Activated CD4-positive, alpha-beta memory T cell treated with anti-CD3 and anti-CD28 coated beads for 36 hours (primary cell): ENCODE results near the gene GRID2. TPM values are rescaled to one million over a fixed set of nuclear protein-coding genes. Genes with fewer than 3 reads are reported as not detected.
"Not testable (repeated sequence)": the region's sequence is repeated elsewhere in the genome, so short reads cannot be mapped to it uniquely, and the experiment has no call there.

ENCODE experiments used
- CTCF ChIA-PET: fragments of 350-600 bp; sonication (Branson Sonifier 250); formaldehyde crosslinking; loops from one replicate; lab custom pipeline; 2021; ENCODE audit warnings: antibody characterized with exemption, inconsistent platforms; lab: Charles Lee
- POLR2A ChIA-PET: fragments of 350-600 bp; sonication (Branson Sonifier 250); formaldehyde crosslinking; loops from one replicate; lab custom pipeline; 2021; ENCODE audit warnings: antibody characterized with exemption; lab: Charles Lee
- DNase-seq: peaks from one replicate; pipeline ENCODE4 v3.0.0-alpha.2; 2020
- H3K27ac Mint-ChIP-seq: one replicate; pipeline ENCODE4 v1.8.0; 2021; ENCODE audit warnings: mixed read lengths
- H3K27me3 Mint-ChIP-seq: one replicate; pipeline ENCODE4 v1.8.0; 2021; ENCODE audit warnings: mixed read lengths
- H3K36me3 Mint-ChIP-seq: one replicate; pipeline ENCODE4 v1.8.0; 2021; ENCODE audit warnings: mixed read lengths
- H3K4me1 Mint-ChIP-seq: one replicate; pipeline ENCODE4 v1.8.0; 2021; ENCODE audit warnings: low read depth, mixed read lengths
- H3K4me3 Mint-ChIP-seq: one replicate; pipeline ENCODE4 v1.8.0; 2021; ENCODE audit warnings: mild to moderate bottlenecking, mixed read lengths
- H3K9me3 Mint-ChIP-seq: one replicate; pipeline ENCODE4 v1.8.0; 2021; ENCODE audit warnings: mixed read lengths
- intact Hi-C: fragments of 100-400 bp; cut with micrococcal nuclease; formaldehyde crosslinking; loops from one replicate; pipeline ENCODE4 v1.15.1; 2023
- total RNA-seq, 2 experiments: library from RNA; stranded (reverse); gene quantifications; one replicate each; pipeline ENCODE4 v1.2.3, GENCODE V29; 2021

GRID2 gene
- total RNA-seq, 2 experiments from 2014 or later = not detected

- Mint-ChIP-seq H3K27ac (no peak overlapping the region), H3K36me3 (no peaks in the 10 kb centered on the region), H3K4me1 (no peaks in the 10 kb centered on the region), H3K27me3 (no peaks in the 10 kb centered on the region), H3K9me3 (peaks cover 4% of the 10 kb centered on the region), H3K4me3 (no peak overlapping the region)
- ChIA-PET POLR2A (no interaction called here), CTCF (no interaction called here)
- intact Hi-C loops = no loop called here
- DNase-seq = no peak
These were observed 78.4 kb downstream of the GRID2 start for GRCh38 chr4:92382128-92382527.

DNA sequence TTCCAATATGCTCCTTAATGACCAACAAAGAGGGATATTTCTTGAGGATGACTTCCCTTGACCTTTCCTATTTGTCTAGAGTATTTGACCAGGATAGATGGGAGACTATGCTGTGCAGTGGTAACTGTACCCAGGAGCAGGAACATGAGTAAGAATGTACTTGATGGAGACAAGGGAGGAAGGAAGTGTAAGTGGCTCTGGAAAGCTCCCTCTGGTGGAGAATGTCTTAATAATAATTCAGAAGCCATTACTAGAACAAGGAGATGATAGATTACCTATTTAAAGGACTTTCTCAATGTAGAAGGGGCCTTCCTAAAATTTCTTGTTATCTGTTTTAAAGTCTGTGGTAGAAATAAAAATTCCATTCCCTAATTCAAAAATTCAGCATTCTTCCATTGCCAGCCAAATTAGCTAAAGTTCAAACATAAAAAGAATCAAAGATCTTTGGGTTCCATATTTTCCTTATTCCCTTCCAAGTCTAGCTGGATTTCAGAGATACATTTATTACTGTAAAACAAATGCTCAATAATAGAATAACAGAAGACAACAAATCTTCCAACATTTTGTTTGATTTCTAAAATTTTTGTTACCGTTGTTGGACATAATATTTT lies 83.8 kb downstream of the GRID2 start:
- intact Hi-C loops = loop anchor here (5.0 kb wide), 1 partner anchor 1970 kb away; no protein-coding TSS in a partner anchor
- peaks cover 3% of the 10 kb centered on the region for H3K9me3 Mint-ChIP-seq
- H3K4me3 Mint-ChIP-seq = no peak overlapping the region
- POLR2A ChIA-PET = no interaction called here
- H3K27me3 Mint-ChIP-seq = no peaks in the 10 kb centered on the region
- H3K36me3 Mint-ChIP-seq = no peaks in the 10 kb centered on the region
- DNase-seq = no peak
- H3K27ac Mint-ChIP-seq = no peak overlapping the region
- no peaks in the 10 kb centered on the region for H3K4me1 Mint-ChIP-seq
- CTCF ChIA-PET = interaction anchor here (0.8 to 1.6 kb wide), 2 partner anchors 1967 to 1968 kb away, joined by 3 read pairs; no protein-coding TSS in a partner anchor

- intact Hi-C loops = no loop called here
- no peak overlapping the region for H3K4me3 Mint-ChIP-seq
- no peaks in the 10 kb centered on the region for H3K4me1 Mint-ChIP-seq
- no peaks in the 10 kb centered on the region for H3K36me3 Mint-ChIP-seq
- CTCF ChIA-PET = no interaction called here
- POLR2A ChIA-PET = no interaction called here
- no peak overlapping the region for H3K27ac Mint-ChIP-seq
- DNase-seq = no peak
- H3K27me3 Mint-ChIP-seq = no peaks in the 10 kb centered on the region
- H3K9me3 Mint-ChIP-seq = peaks cover 2% of the 10 kb centered on the region
These were observed 95.3 kb downstream of the GRID2 start for GRCh38 chr4:92399032-92399431.

- CTCF ChIA-PET, H3K4me1 Mint-ChIP-seq, DNase-seq, H3K27me3 Mint-ChIP-seq, POLR2A ChIA-PET, H3K36me3 Mint-ChIP-seq, H3K4me3 Mint-ChIP-seq, H3K27ac Mint-ChIP-seq, intact Hi-C loops, H3K9me3 Mint-ChIP-seq: not testable (repeated sequence)
These were observed 99.8 kb downstream of the GRID2 start for GRCh38 chr4:92403525-92403924.

DNA sequence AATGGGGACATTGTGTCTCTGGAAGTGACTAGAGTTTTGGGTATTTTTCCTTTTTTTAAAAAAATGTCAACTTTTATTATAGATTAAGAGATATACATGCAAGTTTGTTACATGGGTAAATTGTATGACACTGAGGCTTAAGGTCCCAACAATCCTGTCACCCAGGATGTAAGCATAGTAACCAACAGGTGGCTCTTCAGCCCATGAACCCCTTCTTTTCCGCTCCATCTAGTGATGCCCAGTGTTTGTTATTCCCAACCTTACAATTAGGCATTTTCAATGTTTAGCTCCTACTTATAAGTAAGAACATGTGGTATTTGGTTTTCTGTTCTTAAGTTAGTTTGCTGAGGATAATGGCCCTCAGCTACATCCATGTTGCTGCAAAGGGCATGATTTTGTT lies 102.7 kb downstream of the GRID2 start:
- Mint-ChIP-seq H3K27ac (no peak overlapping the region), H3K36me3 (no peaks in the 10 kb centered on the region), H3K4me1 (no peaks in the 10 kb centered on the region), H3K9me3 (peaks cover 8% of the 10 kb centered on the region), H3K4me3 (no peak overlapping the region), H3K27me3 (no peaks in the 10 kb centered on the region)
- no peak for DNase-seq
- POLR2A ChIA-PET = no interaction called here
- intact Hi-C loops = no loop called here
- CTCF ChIA-PET = no interaction called here

- H3K36me3 Mint-ChIP-seq = no peaks in the 10 kb centered on the region
- ChIA-PET POLR2A (no interaction called here), CTCF (no interaction called here)
- no peak for DNase-seq
- no peak overlapping the region for H3K4me3 Mint-ChIP-seq
- no peaks in the 10 kb centered on the region for H3K9me3 Mint-ChIP-seq
- H3K4me1 Mint-ChIP-seq = no peaks in the 10 kb centered on the region
- intact Hi-C loops = no loop called here
- no peak overlapping the region for H3K27ac Mint-ChIP-seq
- H3K27me3 Mint-ChIP-seq = no peaks in the 10 kb centered on the region
These were observed 118.2 kb downstream of the GRID2 start for GRCh38 chr4:92421920-92422319.

- no peaks in the 10 kb centered on the region for H3K27me3 Mint-ChIP-seq
- no peaks in the 10 kb centered on the region for H3K36me3 Mint-ChIP-seq
- ChIA-PET POLR2A (no interaction called here), CTCF (no interaction called here)
- intact Hi-C loops = no loop called here
- no peak for DNase-seq
- no peak overlapping the region for H3K4me3 Mint-ChIP-seq
- peaks cover 3% of the 10 kb centered on the region for H3K9me3 Mint-ChIP-seq
- H3K4me1 Mint-ChIP-seq = no peaks in the 10 kb centered on the region
- no peak overlapping the region for H3K27ac Mint-ChIP-seq
These were observed 129.5 kb downstream of the GRID2 start for GRCh38 chr4:92433272-92433758.

DNA sequence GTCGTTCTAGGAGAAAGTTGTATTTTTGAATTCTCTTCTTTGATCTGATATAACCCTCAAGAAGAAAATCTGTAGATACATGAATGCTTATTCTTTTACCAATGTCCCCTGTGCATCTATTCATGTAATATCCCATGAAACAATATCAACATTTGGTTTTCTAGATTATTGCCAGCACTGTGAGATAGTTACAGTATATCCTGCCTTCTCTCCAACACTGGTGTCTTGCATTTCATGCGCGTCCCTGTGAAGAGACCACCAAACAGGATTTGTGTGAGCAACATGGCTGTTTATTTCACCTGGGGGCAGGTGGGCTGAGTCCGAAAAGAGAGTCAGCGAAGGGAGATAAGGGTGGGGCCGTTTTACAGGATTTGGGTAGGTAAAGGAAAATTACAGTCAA lies 135.0 kb downstream of the GRID2 start:
- H3K27ac Mint-ChIP-seq, intact Hi-C loops, DNase-seq, CTCF ChIA-PET, H3K36me3 Mint-ChIP-seq, H3K4me3 Mint-ChIP-seq, POLR2A ChIA-PET, H3K27me3 Mint-ChIP-seq, H3K4me1 Mint-ChIP-seq, H3K9me3 Mint-ChIP-seq: not testable (repeated sequence)

- POLR2A ChIA-PET, H3K27me3 Mint-ChIP-seq, H3K4me1 Mint-ChIP-seq, intact Hi-C loops, DNase-seq, H3K4me3 Mint-ChIP-seq, H3K36me3 Mint-ChIP-seq, H3K27ac Mint-ChIP-seq, CTCF ChIA-PET: not testable (repeated sequence)
- peaks cover 11% of the 10 kb centered on the region for H3K9me3 Mint-ChIP-seq
These were observed 138.4 kb downstream of the GRID2 start for GRCh38 chr4:92442131-92442530.

DNA sequence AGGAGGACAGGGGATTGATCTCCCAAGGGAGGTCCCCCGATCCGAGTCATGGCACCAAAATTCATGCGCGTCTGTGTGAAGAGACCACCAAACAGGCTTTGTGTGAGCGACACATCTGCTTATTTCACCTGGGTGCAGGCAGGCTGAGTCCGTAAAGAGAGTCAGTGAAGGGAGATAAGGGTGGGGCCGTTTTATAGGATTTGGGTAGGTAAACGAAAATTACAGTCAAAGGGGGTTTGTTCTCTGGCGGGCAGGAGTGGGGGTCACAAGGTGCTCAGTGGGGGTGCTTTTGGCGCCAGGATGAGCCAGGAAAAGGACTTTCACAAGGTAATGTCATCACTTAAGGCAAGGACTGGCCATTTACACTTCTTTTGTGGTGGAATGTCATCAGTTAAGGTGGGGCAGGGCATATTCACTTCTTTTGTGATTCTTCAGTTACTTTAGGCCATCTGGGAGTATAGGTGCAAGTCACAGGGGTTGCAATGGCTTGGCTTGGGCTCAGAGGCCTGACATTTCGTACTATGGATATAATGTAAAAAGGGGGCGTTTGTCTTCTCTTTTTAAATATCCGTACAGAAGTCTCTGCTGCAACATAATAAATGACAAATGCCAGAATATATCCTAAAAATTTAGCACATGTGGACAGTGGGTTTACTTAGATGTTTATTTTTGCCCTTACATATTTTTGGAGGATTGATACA lies 140.5 kb downstream of the GRID2 start:
- not testable (repeated sequence) for H3K36me3 Mint-ChIP-seq

GRCh38 chr4:92445127-92445526 lies 141.4 kb downstream of the GRID2 start:
- Mint-ChIP-seq H3K36me3 (no peaks in the 10 kb centered on the region), H3K27me3 (no peaks in the 10 kb centered on the region), H3K4me3 (no peak overlapping the region), H3K9me3 (peaks cover 11% of the 10 kb centered on the region), H3K4me1 (no peaks in the 10 kb centered on the region), H3K27ac (no peak overlapping the region)
- no peak for DNase-seq
- ChIA-PET POLR2A (no interaction called here), CTCF (no interaction called here)
- intact Hi-C loops = no loop called here

More for the DNA sequence above, 140.5 kb downstream of the GRID2 start:
- H3K4me3 Mint-ChIP-seq, H3K27me3 Mint-ChIP-seq, H3K4me1 Mint-ChIP-seq, intact Hi-C loops, H3K27ac Mint-ChIP-seq, POLR2A ChIA-PET, CTCF ChIA-PET, DNase-seq: not testable (repeated sequence)
- peaks cover 11% of the 10 kb centered on the region for H3K9me3 Mint-ChIP-seq

DNA sequence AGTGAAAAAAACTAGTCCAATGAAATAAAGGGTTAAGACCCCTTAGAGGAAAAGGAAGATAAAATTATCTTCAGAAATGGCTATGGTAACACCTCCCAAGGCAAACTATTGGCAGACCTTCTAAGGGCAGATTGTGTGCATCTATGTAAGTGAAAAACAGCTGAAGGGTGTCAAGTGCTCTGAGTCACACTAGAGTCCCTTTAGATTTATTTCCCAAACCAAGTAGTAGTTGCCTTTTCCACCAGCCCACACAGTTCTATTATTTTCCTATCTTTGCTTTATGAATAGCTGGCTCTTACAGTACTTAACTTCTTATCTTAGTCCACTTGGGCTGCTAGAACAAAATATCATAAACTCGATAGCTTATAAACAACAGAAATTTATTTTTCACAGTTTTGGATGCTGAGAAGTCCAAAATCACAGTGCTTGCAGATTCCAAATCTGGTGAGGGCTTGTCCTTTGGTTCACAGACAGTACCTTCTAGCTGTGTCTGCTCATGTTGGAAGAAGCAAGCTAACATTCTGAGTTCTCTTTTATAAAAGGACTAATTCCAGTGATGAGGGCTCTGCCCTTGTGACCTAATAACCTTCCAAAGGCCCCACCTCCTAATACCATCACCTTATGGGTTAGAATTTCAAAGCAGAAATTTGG lies 143.6 kb downstream of the GRID2 start:
- ChIA-PET CTCF (no interaction called here), POLR2A (no interaction called here)
- DNase-seq = no peak
- Mint-ChIP-seq H3K4me3 (no peak overlapping the region), H3K36me3 (no peaks in the 10 kb centered on the region), H3K9me3 (peaks cover 3% of the 10 kb centered on the region), H3K4me1 (no peaks in the 10 kb centered on the region), H3K27ac (no peak overlapping the region), H3K27me3 (no peaks in the 10 kb centered on the region)
- intact Hi-C loops = no loop called here
